Measurements from ENCODE around the gene RITA1.

The RITA1 gene

GRCh38 chr12:113226696-113227568 lies 41.4 kb downstream of the RITA1 start:
- in situ Hi-C loops (cut with MboI; ENCODE audit: low sequenced_read_pairs) = no loop called here

- in situ Hi-C loops (cut with MboI; ENCODE audit: low sequenced_read_pairs) = no loop called here
Observed at GRCh38 chr12:113227686-113228391, 42.3 kb downstream of the RITA1 start.

GRCh38 chr12:113228394-113229028 lies 43.0 kb downstream of the RITA1 start:
- in situ Hi-C loops (cut with MboI; ENCODE audit: low sequenced_read_pairs) = no loop called here

- in situ Hi-C loops (cut with MboI; ENCODE audit: low sequenced_read_pairs) = no loop called here
Observed at GRCh38 chr12:113230315-113231234, 45.1 kb downstream of the RITA1 start.

GRCh38 chr12:113231235-113232088 lies 45.9 kb downstream of the RITA1 start:
- in situ Hi-C loops (cut with MboI; ENCODE audit: low sequenced_read_pairs) = no loop called here

GRCh38 chr12:113232089-113232839 lies 46.7 kb downstream of the RITA1 start:
- in situ Hi-C loops (cut with MboI; ENCODE audit: low sequenced_read_pairs) = no loop called here

- in situ Hi-C loops (cut with MboI; ENCODE audit: low sequenced_read_pairs) = no loop called here
Observed at GRCh38 chr12:113232840-113233585, 47.5 kb downstream of the RITA1 start.

GRCh38 chr12:113233967-113234366 lies 48.4 kb downstream of the RITA1 start:
- in situ Hi-C loops (cut with MboI; ENCODE audit: low sequenced_read_pairs) = no loop called here

- in situ Hi-C loops (cut with MboI; ENCODE audit: low sequenced_read_pairs) = no loop called here
Observed at GRCh38 chr12:113234483-113234882, 49.0 kb downstream of the RITA1 start.

- in situ Hi-C loops (cut with MboI; ENCODE audit: low sequenced_read_pairs) = no loop called here
Observed at GRCh38 chr12:113235976-113236375, 50.5 kb downstream of the RITA1 start.

- in situ Hi-C loops (cut with MboI; ENCODE audit: low sequenced_read_pairs) = no loop called here
Observed at GRCh38 chr12:113236539-113237399, 51.2 kb downstream of the RITA1 start.

- in situ Hi-C loops (cut with MboI; ENCODE audit: low sequenced_read_pairs) = no loop called here
Observed at GRCh38 chr12:113237748-113238147, 52.2 kb downstream of the RITA1 start.

- in situ Hi-C loops (cut with MboI; ENCODE audit: low sequenced_read_pairs) = no loop called here
Observed at GRCh38 chr12:113238309-113238708, 52.8 kb downstream of the RITA1 start.

GRCh38 chr12:113239288-113239771 lies 53.8 kb downstream of the RITA1 start:
- in situ Hi-C loops (cut with MboI; ENCODE audit: low sequenced_read_pairs) = no loop called here

GRCh38 chr12:113239811-113240331 lies 54.4 kb downstream of the RITA1 start:
- in situ Hi-C loops (cut with MboI; ENCODE audit: low sequenced_read_pairs) = no loop called here

- in situ Hi-C loops (cut with MboI; ENCODE audit: low sequenced_read_pairs) = no loop called here
Observed at GRCh38 chr12:113240395-113240794, 54.9 kb downstream of the RITA1 start.

Data from HL-60/S4 treated with phorbol 12-myristate 13-acetate at 8.2 ng/mL for 4 days and 3 days (cell line).